ENCODE measurements around the gene MAPKAP1. TPM values are rescaled to one million over a fixed set of nuclear protein-coding genes. Genes with fewer than 3 reads are reported as not detected.

Gene MAPKAP1
- total RNA-seq, 1 donor from 2014 or later = 122 TPM

- DNase-seq = no peak
- intact Hi-C loops (cut with DNase I) = loop anchor here (5.0 to 10.0 kb wide), 2 partner anchors 69 to 197 kb away; no protein-coding TSS in a partner anchor
Measured at GRCh38 chr9:125631391-125632085, 75.5 kb downstream of the MAPKAP1 start.

GRCh38 chr9:125630436-125630835 lies 76.6 kb downstream of the MAPKAP1 start:
- intact Hi-C loops (cut with DNase I) = loop anchor here (5.0 to 10.0 kb wide), 2 partner anchors 68 to 196 kb away; no protein-coding TSS in a partner anchor
- DNase-seq (no peak), ATAC-seq (ENCODE audit: poor library complexity) (no peak)

More at GRCh38 chr9:125631391-125632085, 75.5 kb downstream of the MAPKAP1 start:
- peak; percentile 69 for ATAC-seq (ENCODE audit: poor library complexity)

- intact Hi-C loops (cut with DNase I) = loop anchor here (5.0 kb wide), 1 partner anchor 222 kb away; no protein-coding TSS in a partner anchor
- DNase-seq (no peak), ATAC-seq (ENCODE audit: poor library complexity) (no peak)
Measured at GRCh38 chr9:125629446-125629845, 77.6 kb downstream of the MAPKAP1 start.

GRCh38 chr9:125626187-125626586 lies 80.8 kb downstream of the MAPKAP1 start:
- intact Hi-C loops (cut with DNase I) = loop anchor here (5.0 kb wide), 1 partner anchor 219 kb away; no protein-coding TSS in a partner anchor
- no peak for DNase-seq
- no peak for ATAC-seq (ENCODE audit: poor library complexity)

GRCh38 chr9:125621170-125621569 lies 85.8 kb downstream of the MAPKAP1 start:
- intact Hi-C loops (cut with DNase I) = no loop called here
- no peak for ATAC-seq (ENCODE audit: poor library complexity)
- no peak for DNase-seq

- intact Hi-C loops (cut with DNase I) = no loop called here
- ATAC-seq (ENCODE audit: poor library complexity) = no peak
- DNase-seq = no peak
Measured at GRCh38 chr9:125620216-125620615, 86.8 kb downstream of the MAPKAP1 start.

- intact Hi-C loops (cut with DNase I) = no loop called here
- DNase-seq (no peak), ATAC-seq (ENCODE audit: poor library complexity) (no peak)
Measured at GRCh38 chr9:125617087-125617486, 89.9 kb downstream of the MAPKAP1 start.

- intact Hi-C loops (cut with DNase I) = no loop called here
- ATAC-seq (ENCODE audit: poor library complexity) = no peak
- no peak for DNase-seq
Measured at GRCh38 chr9:125613141-125613540, 93.9 kb downstream of the MAPKAP1 start.

GRCh38 chr9:125612616-125613015 lies 94.4 kb downstream of the MAPKAP1 start:
- DNase-seq (no peak), ATAC-seq (ENCODE audit: poor library complexity) (no peak)
- intact Hi-C loops (cut with DNase I) = no loop called here

- DNase-seq (no peak), ATAC-seq (ENCODE audit: poor library complexity) (no peak)
- intact Hi-C loops (cut with DNase I) = no loop called here
Measured at GRCh38 chr9:125611121-125611765, 95.8 kb downstream of the MAPKAP1 start.

GRCh38 chr9:125609744-125610143 lies 97.3 kb downstream of the MAPKAP1 start:
- ATAC-seq (ENCODE audit: poor library complexity) (no peak), DNase-seq (no peak)
- intact Hi-C loops (cut with DNase I) = no loop called here

- intact Hi-C loops (cut with DNase I) = no loop called here
- DNase-seq = no peak
- ATAC-seq (ENCODE audit: poor library complexity) = no peak
Measured at GRCh38 chr9:125608489-125609224, 98.4 kb downstream of the MAPKAP1 start.

GRCh38 chr9:125604196-125604595 lies 102.8 kb downstream of the MAPKAP1 start:
- intact Hi-C loops (cut with DNase I) = no loop called here

GRCh38 chr9:125603478-125604021 lies 103.5 kb downstream of the MAPKAP1 start:
- intact Hi-C loops (cut with DNase I) = no loop called here
- no peak for ATAC-seq (ENCODE audit: poor library complexity)
- no peak for DNase-seq

More at GRCh38 chr9:125604196-125604595, 102.8 kb downstream of the MAPKAP1 start:
- no peak for DNase-seq
- no peak for ATAC-seq (ENCODE audit: poor library complexity)

- ATAC-seq (ENCODE audit: poor library complexity) (no peak), DNase-seq (no peak)
- intact Hi-C loops (cut with DNase I) = no loop called here
Measured at GRCh38 chr9:125601961-125602360, 105.0 kb downstream of the MAPKAP1 start.

- intact Hi-C loops (cut with DNase I) = no loop called here
- ATAC-seq (ENCODE audit: poor library complexity) (no peak), DNase-seq (no peak)
Measured at GRCh38 chr9:125600194-125600593, 106.8 kb downstream of the MAPKAP1 start.

- intact Hi-C loops (cut with DNase I) = no loop called here
- no peak for DNase-seq
- no peak for ATAC-seq (ENCODE audit: poor library complexity)
Measured at GRCh38 chr9:125594223-125594610, 112.8 kb downstream of the MAPKAP1 start.

- intact Hi-C loops (cut with DNase I) = no loop called here
- no peak for ATAC-seq (ENCODE audit: poor library complexity)
- DNase-seq = no peak
Measured at GRCh38 chr9:125593581-125594222, 113.3 kb downstream of the MAPKAP1 start.

- ATAC-seq (ENCODE audit: poor library complexity) = no peak
- intact Hi-C loops (cut with DNase I) = no loop called here
- DNase-seq = no peak
Measured at GRCh38 chr9:125591888-125592287, 115.1 kb downstream of the MAPKAP1 start.
